Keratinocyte (primary cell): ENCODE results near the gene FOXO1. TPM values are rescaled to one million over a fixed set of nuclear protein-coding genes. Genes with fewer than 3 reads are reported as not detected.

Source experiments
- DNase-seq: peaks from one replicate; pipeline ENCODE4 v3.0.0-alpha.2; 2011; ENCODE audit warnings: low read depth, missing footprints, low spot score
- FAIRE-seq: peaks from 2 replicates; lab custom pipeline; 2011; peaks lifted over from hg19 to GRCh38; lab: Jason Lieb, UNC
- H2AFZ ChIP-seq: 2 replicates; pipeline ENCODE4 v1.6.0; 2012; ENCODE audit warnings: low read length, control low read depth, inconsistent platforms; ENCODE audit not compliant: control insufficient read depth
- H3K27ac ChIP-seq: 2 replicates; pipeline ENCODE4 v1.5.1; 2011; ENCODE audit warnings: low read length; ENCODE audit not compliant: control insufficient read depth, insufficient read depth
- H3K27me3 ChIP-seq: 3 replicates; pipeline ENCODE4 v1.6.0; 2011; ENCODE audit warnings: low read length; ENCODE audit not compliant: control insufficient read depth, insufficient read depth; ENCODE audit errors: extremely low read depth
- H3K36me3 ChIP-seq, 2 experiments: 2 replicates in 1 of 2; 3 replicates in 1 of 2; pipeline ENCODE4 v1.5.1; 2011; ENCODE audit warnings: low read length in 2 of 2, mild to moderate bottlenecking in 1 of 2; ENCODE audit not compliant: control insufficient read depth in 2 of 2, insufficient read depth in 2 of 2; ENCODE audit errors: extremely low read depth in 1 of 2
- H3K4me1 ChIP-seq: 3 replicates; pipeline ENCODE4 v1.5.1; 2011; ENCODE audit warnings: low read length; ENCODE audit not compliant: control insufficient read depth, insufficient read depth; ENCODE audit errors: extremely low read depth
- H3K4me2 ChIP-seq: 3 replicates; pipeline ENCODE4 v1.6.0; 2011; ENCODE audit warnings: low read depth, low read length; ENCODE audit not compliant: control insufficient read depth, insufficient read depth; ENCODE audit errors: extremely low read depth
- H3K4me3 ChIP-seq, 3 experiments: fragments of 200-600 bp in 1 of 3; sonication (generic) in 1 of 3; 2 replicates in 2 of 3; 3 replicates in 1 of 3; pipeline ENCODE4 v1.5.1; 2011 to 2016; ENCODE audit warnings: low read length in 3 of 3, mild to moderate bottlenecking in 3 of 3, control low read depth in 2 of 3, inconsistent platforms in 1 of 3, low read depth in 1 of 3, mixed read lengths in 1 of 3, mixed run types in 1 of 3, moderate library complexity in 1 of 3; ENCODE audit not compliant: control insufficient read depth in 2 of 3, insufficient read depth in 2 of 3; ENCODE audit errors: extremely low read depth in 1 of 3
- H3K79me2 ChIP-seq: 2 replicates; pipeline ENCODE4 v1.6.0; 2012; ENCODE audit warnings: low read length; ENCODE audit not compliant: control insufficient read depth, insufficient read depth
- H3K9ac ChIP-seq: 3 replicates; pipeline ENCODE4 v1.6.0; 2011; ENCODE audit warnings: low read length; ENCODE audit not compliant: control insufficient read depth, insufficient read depth; ENCODE audit errors: extremely low read depth
- H3K9me1 ChIP-seq: 3 replicates; pipeline ENCODE4 v1.6.0; 2011; ENCODE audit warnings: low read length; ENCODE audit not compliant: control insufficient read depth, insufficient read depth; ENCODE audit errors: extremely low read depth
- H3K9me3 ChIP-seq: 2 replicates; pipeline ENCODE4 v1.5.1; 2012; ENCODE audit warnings: low read depth, low read length; ENCODE audit not compliant: control insufficient read depth
- H4K20me1 ChIP-seq: 3 replicates; pipeline ENCODE4 v1.6.0; 2011; ENCODE audit warnings: low read length; ENCODE audit not compliant: control insufficient read depth, insufficient read depth; ENCODE audit errors: extremely low read depth
- EZH2 ChIP-seq: IDR thresholded peaks from one replicate; pipeline ENCODE4 v1.6.1; 2012; ENCODE audit warnings: inconsistent platforms, mild to moderate bottlenecking, low read length, moderate library complexity
- dilution Hi-C: fragments of 300-500 bp; cut with MboI; formaldehyde crosslinking; loops from one replicate; pipeline ENCODE4 v1.7.0; 2020; ENCODE audit warnings: low sequenced_read_pairs; ENCODE audit not compliant: extremely low pct_ligation_motif_present
- polyA plus RNA-seq, 5 experiments: library from polyadenylated mRNA; depleted of rRNA in 3 of 5; stranded (reverse) in 3 of 5; stranded (forward) in 1 of 5; unstranded in 1 of 5; fragments of >200 nt; gene quantifications; 1 replicate in 1 of 5; 2 replicates in 3 of 5; 3 replicates in 1 of 5; pipeline versions ENCODE4 v1.2.1 to v1.2.3, GENCODE V29; 2011 to 2012; ENCODE audit warnings: missing spikeins in 2 of 5, low read depth in 1 of 5, low replicate concordance in 1 of 5
- TF ChIP-seq, protein P1 (sequence below), 3 experiments: IDR thresholded peaks in 1 of 3; conservative IDR thresholded peaks in 1 of 3; optimal IDR thresholded peaks in 1 of 3; 2 replicates in 2 of 3; 3 replicates in 1 of 3; pipeline versions ENCODE3 to v1.5.1; 2011; ENCODE audit warnings: low read length in 3 of 3, mild to moderate bottlenecking in 3 of 3, moderate library complexity in 2 of 3, control low read depth in 1 of 3, inconsistent platforms in 1 of 3; ENCODE audit not compliant: insufficient read depth in 2 of 3; ENCODE audit errors: extremely low read depth in 1 of 3

FOXO1 gene
- polyA plus RNA-seq, 1 donor (not counting 4 experiments of a cell fraction or from before 2014, with no cell fraction given) = 8.3 TPM

DNA sequence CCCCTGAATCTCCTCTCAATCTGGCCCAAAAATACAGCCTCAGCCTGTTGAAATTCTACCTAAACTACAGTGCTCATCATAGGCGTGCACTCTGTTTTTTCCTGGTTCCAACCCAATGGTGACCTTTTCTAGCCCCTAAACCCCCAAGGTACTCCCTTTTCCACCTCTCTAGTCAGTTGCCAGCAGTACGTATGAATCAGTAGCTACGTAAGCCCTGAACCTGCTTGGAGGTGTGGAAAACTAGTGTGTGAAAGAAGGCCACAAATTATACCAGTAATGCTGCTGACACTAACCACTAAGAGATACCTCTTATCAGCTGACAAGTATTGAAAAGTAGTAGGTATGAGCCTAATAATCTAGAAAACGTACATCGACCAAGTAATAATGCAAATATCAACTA lies 60.9 kb downstream of the FOXO1 start:
- Histone ChIP-seq H2AFZ (no peak overlapping the region), H3K4me1 (peaks cover 21% of the 10 kb centered on the region), H3K9me3 (no peaks in the 10 kb centered on the region), H3K4me2 (no peak overlapping the region), H3K36me3 (peaks cover 0 to 2% of the 10 kb centered on the region in 2 experiments), H3K27ac (no peak overlapping the region), H3K4me3 (no peak overlapping the region), H4K20me1 (no peaks in the 10 kb centered on the region), H3K79me2 (peaks cover 22% of the 10 kb centered on the region), H3K9ac (no peak overlapping the region), H3K9me1 (no peaks in the 10 kb centered on the region), H3K27me3 (no peaks in the 10 kb centered on the region)
- DNase-seq (no peak), FAIRE-seq (no peak)
- no peak for TF ChIP-seq EZH2
- TF ChIP-seq, protein P1, sequence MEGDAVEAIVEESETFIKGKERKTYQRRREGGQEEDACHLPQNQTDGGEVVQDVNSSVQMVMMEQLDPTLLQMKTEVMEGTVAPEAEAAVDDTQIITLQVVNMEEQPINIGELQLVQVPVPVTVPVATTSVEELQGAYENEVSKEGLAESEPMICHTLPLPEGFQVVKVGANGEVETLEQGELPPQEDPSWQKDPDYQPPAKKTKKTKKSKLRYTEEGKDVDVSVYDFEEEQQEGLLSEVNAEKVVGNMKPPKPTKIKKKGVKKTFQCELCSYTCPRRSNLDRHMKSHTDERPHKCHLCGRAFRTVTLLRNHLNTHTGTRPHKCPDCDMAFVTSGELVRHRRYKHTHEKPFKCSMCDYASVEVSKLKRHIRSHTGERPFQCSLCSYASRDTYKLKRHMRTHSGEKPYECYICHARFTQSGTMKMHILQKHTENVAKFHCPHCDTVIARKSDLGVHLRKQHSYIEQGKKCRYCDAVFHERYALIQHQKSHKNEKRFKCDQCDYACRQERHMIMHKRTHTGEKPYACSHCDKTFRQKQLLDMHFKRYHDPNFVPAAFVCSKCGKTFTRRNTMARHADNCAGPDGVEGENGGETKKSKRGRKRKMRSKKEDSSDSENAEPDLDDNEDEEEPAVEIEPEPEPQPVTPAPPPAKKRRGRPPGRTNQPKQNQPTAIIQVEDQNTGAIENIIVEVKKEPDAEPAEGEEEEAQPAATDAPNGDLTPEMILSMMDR (optimal IDR thresholded peaks at IDR 0.05 in 1 of 3, IDR thresholded peaks at IDR 0.05 in 1 of 3, conservative IDR thresholded peaks at IDR 0.05 in 1 of 3; ENCODE audit: extremely low read depth in 1 of 3, insufficient read depth in 2 of 3, low read length in 3 of 3) = no peak
- dilution Hi-C loops = no loop called here

DNA sequence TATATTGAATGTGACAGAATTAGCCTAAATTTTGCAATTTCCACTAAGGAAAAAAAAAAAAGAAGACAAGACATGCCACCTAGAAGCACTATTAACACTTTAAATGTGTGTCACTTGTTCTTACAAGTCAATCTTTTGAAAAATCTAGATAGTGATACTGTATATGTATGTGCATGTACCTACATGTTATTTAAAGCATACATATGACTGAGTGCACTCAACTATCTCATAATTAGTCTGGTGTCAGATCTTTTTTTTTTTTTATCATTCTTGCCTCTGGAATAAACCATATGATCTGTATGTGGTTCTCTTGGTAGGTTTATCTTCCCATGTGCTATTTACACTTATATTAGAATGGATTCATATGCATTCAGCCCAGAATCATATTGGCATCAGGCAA lies 62.3 kb downstream of the FOXO1 start:
- H3K79me2 ChIP-seq = peaks cover 21% of the 10 kb centered on the region
- dilution Hi-C loops = no loop called here
- no peaks in the 10 kb centered on the region for H4K20me1 ChIP-seq
- FAIRE-seq = no peak
- TF ChIP-seq, protein P1 (optimal IDR thresholded peaks at IDR 0.05 in 1 of 3, IDR thresholded peaks at IDR 0.05 in 1 of 3, conservative IDR thresholded peaks at IDR 0.05 in 1 of 3; ENCODE audit: extremely low read depth in 1 of 3, insufficient read depth in 2 of 3, low read length in 3 of 3) = no peak
- no peak for TF ChIP-seq EZH2
- H2AFZ ChIP-seq = no peak overlapping the region
- H3K9ac ChIP-seq = no peak overlapping the region
- H3K9me1 ChIP-seq = no peaks in the 10 kb centered on the region
- no peak for DNase-seq
- no peaks in the 10 kb centered on the region for H3K27me3 ChIP-seq
- no peak overlapping the region for H3K27ac ChIP-seq
- no peaks in the 10 kb centered on the region for H3K9me3 ChIP-seq
- no peak overlapping the region for H3K4me3 ChIP-seq
- H3K36me3 ChIP-seq = peaks cover 0 to 2% of the 10 kb centered on the region in 2 experiments
- H3K4me2 ChIP-seq = no peak overlapping the region
- peaks cover 9% of the 10 kb centered on the region for H3K4me1 ChIP-seq
